ENCODE results near the gene RBMS3.

DNA sequence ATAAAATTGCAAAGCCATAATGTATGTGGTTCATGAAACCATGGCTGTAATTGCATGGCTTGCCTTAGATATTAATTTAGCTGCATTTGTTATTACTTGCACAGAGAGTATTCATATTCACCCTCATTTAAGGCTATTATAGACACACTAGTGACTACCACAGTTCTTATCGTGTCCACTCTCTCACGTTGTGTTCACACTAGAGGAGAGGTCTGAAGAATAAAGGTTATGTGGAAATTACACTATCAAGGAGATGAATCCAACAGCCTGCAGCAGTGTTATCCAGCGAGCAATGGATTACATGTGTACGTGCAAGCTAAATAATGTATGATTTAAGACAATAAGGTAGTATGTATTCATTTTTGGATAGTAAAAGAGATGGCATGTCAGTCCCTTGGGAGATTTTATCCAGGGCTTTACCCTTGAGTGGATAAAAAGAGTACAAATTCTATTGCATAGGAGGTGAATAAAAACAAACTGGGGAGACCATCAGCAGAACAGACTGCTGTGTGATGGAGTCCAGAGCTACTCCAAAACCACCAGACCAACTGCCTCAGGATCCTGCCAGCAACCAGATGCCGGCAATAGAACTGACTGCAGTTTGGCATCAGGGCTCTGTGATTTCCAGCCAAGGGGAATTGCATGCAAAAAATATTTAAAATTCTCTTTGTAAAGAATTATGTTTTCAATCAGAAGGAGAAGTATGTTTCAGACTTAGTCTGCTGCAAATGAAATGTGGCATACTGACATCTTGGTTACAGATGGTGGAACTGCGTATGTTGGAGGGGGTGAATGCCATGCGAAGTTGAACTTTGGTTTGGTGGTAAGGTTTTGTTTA is 146.6 kb downstream of the RBMS3 start:
- TF ChIP-seq, protein P1, sequence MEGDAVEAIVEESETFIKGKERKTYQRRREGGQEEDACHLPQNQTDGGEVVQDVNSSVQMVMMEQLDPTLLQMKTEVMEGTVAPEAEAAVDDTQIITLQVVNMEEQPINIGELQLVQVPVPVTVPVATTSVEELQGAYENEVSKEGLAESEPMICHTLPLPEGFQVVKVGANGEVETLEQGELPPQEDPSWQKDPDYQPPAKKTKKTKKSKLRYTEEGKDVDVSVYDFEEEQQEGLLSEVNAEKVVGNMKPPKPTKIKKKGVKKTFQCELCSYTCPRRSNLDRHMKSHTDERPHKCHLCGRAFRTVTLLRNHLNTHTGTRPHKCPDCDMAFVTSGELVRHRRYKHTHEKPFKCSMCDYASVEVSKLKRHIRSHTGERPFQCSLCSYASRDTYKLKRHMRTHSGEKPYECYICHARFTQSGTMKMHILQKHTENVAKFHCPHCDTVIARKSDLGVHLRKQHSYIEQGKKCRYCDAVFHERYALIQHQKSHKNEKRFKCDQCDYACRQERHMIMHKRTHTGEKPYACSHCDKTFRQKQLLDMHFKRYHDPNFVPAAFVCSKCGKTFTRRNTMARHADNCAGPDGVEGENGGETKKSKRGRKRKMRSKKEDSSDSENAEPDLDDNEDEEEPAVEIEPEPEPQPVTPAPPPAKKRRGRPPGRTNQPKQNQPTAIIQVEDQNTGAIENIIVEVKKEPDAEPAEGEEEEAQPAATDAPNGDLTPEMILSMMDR (IDR thresholded peaks at IDR 0.05): no peak
- TF ChIP-seq EP300 (IDR thresholded peaks at IDR 0.05; ENCODE audit: low read depth) (no peak), POLR2AphosphoS5 (IDR thresholded peaks at IDR 0.05) (peak in 1 of 3 donors; percentile 41)
